ENCODE data around the gene ERICH4. TPM values are rescaled to one million over a fixed set of nuclear protein-coding genes. Genes with fewer than 3 reads are reported as not detected.
"Not testable (repeated sequence)": the region's sequence is repeated elsewhere in the genome, so short reads cannot be mapped to it uniquely, and the experiment has no call there.

The ERICH4 gene
- total and polyA plus RNA-seq, 2 experiments from 2014 or later = not detected

- no peak for TF ChIP-seq NANOG (IDR thresholded peaks at IDR 0.05; ENCODE audit: borderline replicate concordance)
- TF ChIP-seq ZNF114 (CRISPR knock-in tag; IDR thresholded peaks at IDR 0.05) = no peak
- TF ChIP-seq, protein P1, sequence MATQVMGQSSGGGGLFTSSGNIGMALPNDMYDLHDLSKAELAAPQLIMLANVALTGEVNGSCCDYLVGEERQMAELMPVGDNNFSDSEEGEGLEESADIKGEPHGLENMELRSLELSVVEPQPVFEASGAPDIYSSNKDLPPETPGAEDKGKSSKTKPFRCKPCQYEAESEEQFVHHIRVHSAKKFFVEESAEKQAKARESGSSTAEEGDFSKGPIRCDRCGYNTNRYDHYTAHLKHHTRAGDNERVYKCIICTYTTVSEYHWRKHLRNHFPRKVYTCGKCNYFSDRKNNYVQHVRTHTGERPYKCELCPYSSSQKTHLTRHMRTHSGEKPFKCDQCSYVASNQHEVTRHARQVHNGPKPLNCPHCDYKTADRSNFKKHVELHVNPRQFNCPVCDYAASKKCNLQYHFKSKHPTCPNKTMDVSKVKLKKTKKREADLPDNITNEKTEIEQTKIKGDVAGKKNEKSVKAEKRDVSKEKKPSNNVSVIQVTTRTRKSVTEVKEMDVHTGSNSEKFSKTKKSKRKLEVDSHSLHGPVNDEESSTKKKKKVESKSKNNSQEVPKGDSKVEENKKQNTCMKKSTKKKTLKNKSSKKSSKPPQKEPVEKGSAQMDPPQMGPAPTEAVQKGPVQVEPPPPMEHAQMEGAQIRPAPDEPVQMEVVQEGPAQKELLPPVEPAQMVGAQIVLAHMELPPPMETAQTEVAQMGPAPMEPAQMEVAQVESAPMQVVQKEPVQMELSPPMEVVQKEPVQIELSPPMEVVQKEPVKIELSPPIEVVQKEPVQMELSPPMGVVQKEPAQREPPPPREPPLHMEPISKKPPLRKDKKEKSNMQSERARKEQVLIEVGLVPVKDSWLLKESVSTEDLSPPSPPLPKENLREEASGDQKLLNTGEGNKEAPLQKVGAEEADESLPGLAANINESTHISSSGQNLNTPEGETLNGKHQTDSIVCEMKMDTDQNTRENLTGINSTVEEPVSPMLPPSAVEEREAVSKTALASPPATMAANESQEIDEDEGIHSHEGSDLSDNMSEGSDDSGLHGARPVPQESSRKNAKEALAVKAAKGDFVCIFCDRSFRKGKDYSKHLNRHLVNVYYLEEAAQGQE (IDR thresholded peaks at IDR 0.05; ENCODE audit: unreplicated experiment) = no peak
- no peaks in the 10 kb centered on the region for H3K4me1 ChIP-seq (ENCODE audit: insufficient read depth)
- no peak overlapping the region for H3K27ac ChIP-seq (ENCODE audit: low read depth)
- no peaks in the 10 kb centered on the region for H3K9me2 ChIP-seq (ENCODE audit: insufficient read depth)
- peaks cover 70% of the 10 kb centered on the region for H3K9me3 Mint-ChIP-seq
- H3K79me2 ChIP-seq (replicated peaks; ENCODE audit: insufficient read depth) = no peaks in the 10 kb centered on the region
- no peak overlapping the region for H3K27ac Mint-ChIP-seq
- H3F3A ChIP-seq (replicated peaks; ENCODE audit: low read depth) = no peaks in the 10 kb centered on the region
- H4K20me1 ChIP-seq (replicated peaks; ENCODE audit: insufficient read depth) = no peaks in the 10 kb centered on the region
- DNase-seq (ENCODE audit: low spot score) = no peak
- H3K4me3 ChIP-seq = no peak overlapping the region
- no peak overlapping the region for H2AFZ ChIP-seq
- 0 out of 2 replicates have a peak, but pooled peaks cover 3% of the 10 kb centered on the region for H3K36me3 ChIP-seq (ENCODE audit: insufficient read depth)
- no peaks in the 10 kb centered on the region for H3K4me1 Mint-ChIP-seq
- ATAC-seq = no peak
- no peaks in the 10 kb centered on the region for H3K27me3 ChIP-seq (ENCODE audit: insufficient read depth)
- no peak overlapping the region for H3K4me2 ChIP-seq
- peaks cover 5% of the 10 kb centered on the region for H3K27me3 Mint-ChIP-seq (ENCODE audit: insufficient read depth, low read depth, poor library complexity)
- H3K36me3 Mint-ChIP-seq (ENCODE audit: low read depth) = peaks cover 6% of the 10 kb centered on the region
- no peak overlapping the region for H3K4me3 Mint-ChIP-seq
These were observed 41.9 kb downstream of the ERICH4 start for GRCh38 chr19:41484822-41485221.

GRCh38 chr19:41486953-41487352 is 44.0 kb downstream of the ERICH4 start:
- DNase-seq (ENCODE audit: low spot score); H3K27me3 Mint-ChIP-seq (ENCODE audit: insufficient read depth, low read depth, poor library complexity); H3K4me2 ChIP-seq; H3K79me2 ChIP-seq (replicated peaks; ENCODE audit: insufficient read depth); H3K27ac Mint-ChIP-seq; H3K36me3 Mint-ChIP-seq (ENCODE audit: low read depth); H3K4me3 Mint-ChIP-seq; H3K36me3 ChIP-seq (ENCODE audit: insufficient read depth); H3K27me3 ChIP-seq (ENCODE audit: insufficient read depth); H4K20me1 ChIP-seq (replicated peaks; ENCODE audit: insufficient read depth); H3F3A ChIP-seq (replicated peaks; ENCODE audit: low read depth); H3K4me3 ChIP-seq; H3K4me1 Mint-ChIP-seq; H3K4me1 ChIP-seq (ENCODE audit: insufficient read depth); H3K9me2 ChIP-seq (ENCODE audit: insufficient read depth); ATAC-seq; H3K27ac ChIP-seq (ENCODE audit: low read depth); H2AFZ ChIP-seq: not testable (repeated sequence)
- peaks cover 55% of the 10 kb centered on the region for H3K9me3 Mint-ChIP-seq

- Histone ChIP-seq H3K27me3 (ENCODE audit: insufficient read depth) (no peaks in the 10 kb centered on the region), H3F3A (replicated peaks; ENCODE audit: low read depth) (no peaks in the 10 kb centered on the region), H3K79me2 (replicated peaks; ENCODE audit: insufficient read depth) (no peaks in the 10 kb centered on the region), H3K4me2 (no peak overlapping the region), H3K4me1 (ENCODE audit: insufficient read depth) (no peaks in the 10 kb centered on the region), H3K36me3 (ENCODE audit: insufficient read depth) (no peaks in the 10 kb centered on the region), H4K20me1 (replicated peaks; ENCODE audit: insufficient read depth) (no peaks in the 10 kb centered on the region), H3K4me3 (no peak overlapping the region), H2AFZ (no peak overlapping the region), H3K27ac (ENCODE audit: low read depth) (no peak overlapping the region), H3K9me2 (ENCODE audit: insufficient read depth) (0 out of 2 replicates have a peak, but pooled peaks cover 8% of the 10 kb centered on the region)
- Mint-ChIP-seq H3K36me3 (ENCODE audit: low read depth) (no peaks in the 10 kb centered on the region), H3K27ac (no peak overlapping the region), H3K4me3 (no peak overlapping the region; the same call in 2 of the 3 replicates), H3K27me3 (ENCODE audit: insufficient read depth, low read depth, poor library complexity) (peaks cover 5% of the 10 kb centered on the region), H3K9me3 (peaks cover 12% of the 10 kb centered on the region), H3K4me1 (no peaks in the 10 kb centered on the region)
- DNase-seq (ENCODE audit: low spot score) (no peak), ATAC-seq (no peak)
- TF ChIP-seq ZNF114 (CRISPR knock-in tag; IDR thresholded peaks at IDR 0.05) (no peak), JUNB (IDR thresholded peaks at IDR 0.05; ENCODE audit: unreplicated experiment) (no peak), ZNF331 (CRISPR knock-in tag; IDR thresholded peaks at IDR 0.05; ENCODE audit: low read depth) (no peak)
- TF ChIP-seq, protein P2, sequence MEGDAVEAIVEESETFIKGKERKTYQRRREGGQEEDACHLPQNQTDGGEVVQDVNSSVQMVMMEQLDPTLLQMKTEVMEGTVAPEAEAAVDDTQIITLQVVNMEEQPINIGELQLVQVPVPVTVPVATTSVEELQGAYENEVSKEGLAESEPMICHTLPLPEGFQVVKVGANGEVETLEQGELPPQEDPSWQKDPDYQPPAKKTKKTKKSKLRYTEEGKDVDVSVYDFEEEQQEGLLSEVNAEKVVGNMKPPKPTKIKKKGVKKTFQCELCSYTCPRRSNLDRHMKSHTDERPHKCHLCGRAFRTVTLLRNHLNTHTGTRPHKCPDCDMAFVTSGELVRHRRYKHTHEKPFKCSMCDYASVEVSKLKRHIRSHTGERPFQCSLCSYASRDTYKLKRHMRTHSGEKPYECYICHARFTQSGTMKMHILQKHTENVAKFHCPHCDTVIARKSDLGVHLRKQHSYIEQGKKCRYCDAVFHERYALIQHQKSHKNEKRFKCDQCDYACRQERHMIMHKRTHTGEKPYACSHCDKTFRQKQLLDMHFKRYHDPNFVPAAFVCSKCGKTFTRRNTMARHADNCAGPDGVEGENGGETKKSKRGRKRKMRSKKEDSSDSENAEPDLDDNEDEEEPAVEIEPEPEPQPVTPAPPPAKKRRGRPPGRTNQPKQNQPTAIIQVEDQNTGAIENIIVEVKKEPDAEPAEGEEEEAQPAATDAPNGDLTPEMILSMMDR (conservative IDR thresholded peaks at IDR 0.05; ENCODE audit: low read depth in 2 of 2) = no peak
These were observed 49.9 kb downstream of the ERICH4 start for GRCh38 chr19:41492843-41493242.

Measured in GM23338 (cell line).